ENCODE data around the gene TENM4. TPM values are rescaled to one million over a fixed set of nuclear protein-coding genes. Genes with fewer than 3 reads are reported as not detected.

The TENM4 gene
- total RNA-seq, 1 donor from 2014 or later: 11.9 TPM

- Histone ChIP-seq H3K4me3 (no peak overlapping the region), H3K27me3 (no peaks in the 10 kb centered on the region), H3K36me3 (no peaks in the 10 kb centered on the region), H3K27ac (peak overlapping the region in 1 of 2 donors; percentile 26), H3K9me3 (no peaks in the 10 kb centered on the region), H3K4me1 (peaks cover 0 to 7% of the 10 kb centered on the region in 2 donors)
- DNase-seq (ENCODE audit: low spot score in 2 of 2): no peak
- intact Hi-C loops (cut with DNase I): no loop called here
- no peak for TF ChIP-seq CTCF (IDR thresholded peaks at IDR 0.05)
Measured at GRCh38 chr11:79189601-79190000, 251.2 kb downstream of the TENM4 start.

GRCh38 chr11:79189055-79189454 is 251.8 kb downstream of the TENM4 start:
- Histone ChIP-seq H3K9me3 (no peaks in the 10 kb centered on the region), H3K27ac (peak overlapping the region in 1 of 2 donors; percentile 26), H3K27me3 (no peaks in the 10 kb centered on the region), H3K4me1 (peaks cover 0 to 7% of the 10 kb centered on the region in 2 donors), H3K4me3 (no peak overlapping the region), H3K36me3 (no peaks in the 10 kb centered on the region)
- DNase-seq (ENCODE audit: low spot score in 2 of 2): no peak
- TF ChIP-seq CTCF (IDR thresholded peaks at IDR 0.05): no peak
- intact Hi-C loops (cut with DNase I): no loop called here

DNA sequence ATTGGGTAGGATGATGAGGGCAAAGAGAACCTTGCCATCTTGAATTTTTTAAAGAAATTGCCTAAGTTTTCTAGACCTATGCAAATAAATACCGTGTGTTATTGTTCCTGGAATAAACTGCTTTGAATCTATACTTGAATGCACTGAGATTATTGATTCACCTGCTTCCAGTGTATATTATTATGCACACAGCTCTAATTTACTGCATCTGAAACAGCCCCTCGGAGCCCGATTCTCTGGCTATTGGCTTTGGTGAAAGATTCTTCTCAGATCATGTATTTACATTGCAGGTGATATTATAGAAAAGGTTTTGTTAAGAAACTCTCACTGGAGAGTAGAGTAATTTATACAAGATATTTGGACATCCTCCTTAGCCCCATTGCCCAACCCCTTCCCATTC is 254.2 kb downstream of the TENM4 start:
- H3K36me3 ChIP-seq: no peaks in the 10 kb centered on the region
- intact Hi-C loops (cut with DNase I): no loop called here
- no peaks in the 10 kb centered on the region for H3K9me3 ChIP-seq
- no peak overlapping the region for H3K4me3 ChIP-seq
- no peak for DNase-seq (ENCODE audit: low spot score in 2 of 2)
- H3K27ac ChIP-seq: no peak overlapping the region
- peaks cover 0 to 9% of the 10 kb centered on the region in 2 donors for H3K4me1 ChIP-seq
- TF ChIP-seq CTCF (IDR thresholded peaks at IDR 0.05): no peak
- no peaks in the 10 kb centered on the region for H3K27me3 ChIP-seq

DNA sequence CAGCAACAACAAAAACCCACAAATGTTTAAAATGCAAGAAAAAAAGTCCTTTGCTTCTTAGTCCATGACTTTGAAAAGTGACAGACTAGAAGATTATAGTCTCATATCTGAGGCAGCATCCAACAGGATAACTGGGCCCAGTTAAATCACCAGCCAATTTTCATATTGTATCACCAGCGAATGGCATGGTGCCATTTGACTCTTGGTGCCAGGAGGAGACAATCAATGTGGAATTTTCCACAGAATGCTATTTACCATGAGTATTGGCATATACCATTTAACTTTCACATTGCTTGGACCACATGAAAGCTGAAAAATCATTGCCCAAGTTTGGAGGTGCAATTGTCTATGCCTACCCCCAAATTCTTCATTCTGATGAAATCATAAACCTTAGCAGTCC is 255.5 kb downstream of the TENM4 start:
- H3K27me3 ChIP-seq: no peaks in the 10 kb centered on the region
- intact Hi-C loops (cut with DNase I): no loop called here
- no peak for TF ChIP-seq CTCF (IDR thresholded peaks at IDR 0.05)

GRCh38 chr11:79184285-79184684 is 256.5 kb downstream of the TENM4 start:
- Histone ChIP-seq H3K4me1 (peaks cover 0 to 3% of the 10 kb centered on the region in 2 donors), H3K27me3 (no peaks in the 10 kb centered on the region), H3K36me3 (no peaks in the 10 kb centered on the region), H3K4me3 (no peak overlapping the region), H3K27ac (no peak overlapping the region), H3K9me3 (no peaks in the 10 kb centered on the region)
- TF ChIP-seq CTCF (IDR thresholded peaks at IDR 0.05): no peak
- intact Hi-C loops (cut with DNase I): no loop called here
- DNase-seq (ENCODE audit: low spot score in 2 of 2): no peak

More for the DNA sequence above, 255.5 kb downstream of the TENM4 start:
- DNase-seq (ENCODE audit: low spot score in 2 of 2): no peak
- H3K4me3 ChIP-seq: no peak overlapping the region
- no peak overlapping the region for H3K27ac ChIP-seq
- peaks cover 0 to 9% of the 10 kb centered on the region in 2 donors for H3K4me1 ChIP-seq
- no peaks in the 10 kb centered on the region for H3K9me3 ChIP-seq
- no peaks in the 10 kb centered on the region for H3K36me3 ChIP-seq

DNA sequence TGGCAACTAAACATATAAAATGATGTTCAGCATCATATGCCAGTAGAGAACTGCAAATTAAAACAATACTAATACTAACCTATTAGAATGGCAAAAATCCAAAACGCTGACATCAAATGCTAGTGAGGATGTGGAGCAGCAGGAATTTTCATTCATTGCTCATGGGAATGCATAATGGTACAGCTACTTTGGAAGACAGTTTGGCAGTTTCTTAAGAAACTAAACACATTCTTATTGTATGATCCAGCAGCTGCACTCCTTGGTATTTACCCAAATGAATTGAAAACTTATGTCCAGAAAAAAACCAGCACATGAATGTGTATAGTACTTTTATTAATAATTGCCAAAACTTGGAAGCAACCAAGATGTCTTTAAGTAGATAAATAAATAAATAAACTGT is 258.0 kb downstream of the TENM4 start:
- intact Hi-C loops (cut with DNase I): no loop called here

More for the DNA sequence above, 258.0 kb downstream of the TENM4 start:
- Histone ChIP-seq H3K4me1 (peaks cover 0 to 2% of the 10 kb centered on the region in 2 donors), H3K9me3 (no peaks in the 10 kb centered on the region), H3K36me3 (no peaks in the 10 kb centered on the region), H3K27ac (no peak overlapping the region), H3K27me3 (no peaks in the 10 kb centered on the region), H3K4me3 (no peak overlapping the region)
- DNase-seq (ENCODE audit: low spot score in 2 of 2): no peak
- no peak for TF ChIP-seq CTCF (IDR thresholded peaks at IDR 0.05)
